Upper lobe of left lung (tissue), 6 donors: ENCODE measurements around the gene HTR2A. TPM values are rescaled to one million over a fixed set of nuclear protein-coding genes. Genes with fewer than 3 reads are reported as not detected.

ENCODE experiments used
- ATAC-seq, 2 donors: fragments of 200-7000 bp; cut with Tn5 transposase; one replicate each; pipeline ENCODE4 v1.9.1; 2022; ENCODE audit warnings: mild to moderate bottlenecking in 2 of 2, moderate library complexity in 2 of 2; ENCODE audit not compliant: low FRiP score in 2 of 2
- DNase-seq, 2 donors: peaks; one replicate each; pipeline ENCODE4 v3.0.0-alpha.2; 2019 to 2020
- H3K27ac ChIP-seq, 4 donors: fragments of 200-600 bp; sonication (generic); one replicate each; pipeline ENCODE4 v1.5.1; 2016 to 2019
- H3K27me3 ChIP-seq, 4 donors: fragments of 200-600 bp; sonication (generic); one replicate each; pipeline ENCODE4 v1.5.1; 2017 to 2019
- H3K36me3 ChIP-seq, 4 donors: fragments of 200-600 bp; sonication (generic); one replicate each; pipeline ENCODE4 v1.5.1; 2016 to 2019
- H3K4me1 ChIP-seq, 4 donors: fragments of 200-600 bp; sonication (generic); one replicate each; pipeline ENCODE4 v1.5.1; 2018 to 2019
- H3K4me3 ChIP-seq, 4 donors: fragments of 200-600 bp; sonication (generic); one replicate each; pipeline ENCODE4 v1.5.1; 2017 to 2019; ENCODE audit warnings: mild to moderate bottlenecking in 2 of 4, moderate library complexity in 1 of 4
- H3K9me3 ChIP-seq, 4 donors: fragments of 200-600 bp; sonication (generic); one replicate each; pipeline ENCODE4 v1.5.1; 2018 to 2019
- EP300 ChIP-seq, 4 donors: sonication (generic); formaldehyde crosslinking; IDR thresholded peaks; one replicate each; pipeline ENCODE4 v1.5.1; 2017; ENCODE audit warnings: antibody characterized with exemption in 4 of 4, control low read depth in 2 of 4
- POLR2A ChIP-seq, 4 donors: fragments of 450-650 bp; IDR thresholded peaks; one replicate each; pipeline ENCODE4 v1.5.1; 2016 to 2017; ENCODE audit warnings: antibody characterized with exemption in 4 of 4, mild to moderate bottlenecking in 2 of 4
- POLR2AphosphoS5 ChIP-seq, 2 donors: sonication (generic); formaldehyde crosslinking; IDR thresholded peaks; one replicate each; pipeline ENCODE4 v1.5.1; 2017; ENCODE audit warnings: antibody characterized with exemption in 2 of 2
- WGBS, 2 donors: methylation state at CpG; one replicate each; pipeline ENCODE4 v1.1.5; 2017 to 2018; 5-methylcytosine and 5-hydroxymethylcytosine counted together
- total RNA-seq, 6 donors: library from RNA; depleted of rRNA in 4 of 6; stranded (reverse); fragments of >200 nt in 4 of 6; gene quantifications; one replicate each; pipeline versions ENCODE4 v1.1.0 to v1.2.1, GENCODE V29; 2016 to 2021
- TF ChIP-seq, protein P1 (sequence below), 6 experiments: fragments of 450-650 bp in 4 of 6; fragments of 200-600 bp in 2 of 6; sonication (generic) in 2 of 6; IDR thresholded peaks; one replicate each; pipeline ENCODE4 v1.5.1; 2016 to 2019; ENCODE audit warnings: antibody characterized with exemption in 6 of 6
- donor health status: DM: no; HTN: no; CAD: no; lungs with moderate emphysema.
- donor health status: DM: no; HTN: yes; CAD: no; lungs with severe emphysema.

Gene HTR2A
- under 1 TPM in 3 of 6 donors, not detected in 3; 0.15 to 0.57 (median 0.30) TPM for total RNA-seq

- H3K27ac ChIP-seq, result peak within 1 kb of the TSS in 1 of 4 donors; percentile 58
- no peaks in the 10 kb centered on the region for H3K9me3 ChIP-seq
- peak; percentile 34 for ATAC-seq
- TF ChIP-seq POLR2A (IDR thresholded peaks at IDR 0.05) (no peak), EP300 (IDR thresholded peaks at IDR 0.05) (no peak), POLR2AphosphoS5 (IDR thresholded peaks at IDR 0.05) (no peak)
- TF ChIP-seq, protein P1, sequence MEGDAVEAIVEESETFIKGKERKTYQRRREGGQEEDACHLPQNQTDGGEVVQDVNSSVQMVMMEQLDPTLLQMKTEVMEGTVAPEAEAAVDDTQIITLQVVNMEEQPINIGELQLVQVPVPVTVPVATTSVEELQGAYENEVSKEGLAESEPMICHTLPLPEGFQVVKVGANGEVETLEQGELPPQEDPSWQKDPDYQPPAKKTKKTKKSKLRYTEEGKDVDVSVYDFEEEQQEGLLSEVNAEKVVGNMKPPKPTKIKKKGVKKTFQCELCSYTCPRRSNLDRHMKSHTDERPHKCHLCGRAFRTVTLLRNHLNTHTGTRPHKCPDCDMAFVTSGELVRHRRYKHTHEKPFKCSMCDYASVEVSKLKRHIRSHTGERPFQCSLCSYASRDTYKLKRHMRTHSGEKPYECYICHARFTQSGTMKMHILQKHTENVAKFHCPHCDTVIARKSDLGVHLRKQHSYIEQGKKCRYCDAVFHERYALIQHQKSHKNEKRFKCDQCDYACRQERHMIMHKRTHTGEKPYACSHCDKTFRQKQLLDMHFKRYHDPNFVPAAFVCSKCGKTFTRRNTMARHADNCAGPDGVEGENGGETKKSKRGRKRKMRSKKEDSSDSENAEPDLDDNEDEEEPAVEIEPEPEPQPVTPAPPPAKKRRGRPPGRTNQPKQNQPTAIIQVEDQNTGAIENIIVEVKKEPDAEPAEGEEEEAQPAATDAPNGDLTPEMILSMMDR (IDR thresholded peaks at IDR 0.05), result no peak
- DNase-seq, result peak; percentile 15 to 38
- peak within 1 kb of the TSS in 3 of 4 donors; percentile 27 to 37 (median 31) for H3K4me3 ChIP-seq
- no peaks in the 10 kb centered on the region for H3K36me3 ChIP-seq
- 18 to 19% methylated on average over 13 of the region's 13 CpGs for WGBS, 2 donors
- peaks cover 0 to 22% (median 0%) of the 10 kb centered on the region in 4 donors for H3K4me1 ChIP-seq
- no peaks in the 10 kb centered on the region for H3K27me3 ChIP-seq
These were observed at the start of gene HTR2A for GRCh38 chr13:46896341-46897137. TSS of gene HTR2A (minus strand) at chr13:46897053. CDS start at chr13:46895906, 1,147 bp downstream.

DNA sequence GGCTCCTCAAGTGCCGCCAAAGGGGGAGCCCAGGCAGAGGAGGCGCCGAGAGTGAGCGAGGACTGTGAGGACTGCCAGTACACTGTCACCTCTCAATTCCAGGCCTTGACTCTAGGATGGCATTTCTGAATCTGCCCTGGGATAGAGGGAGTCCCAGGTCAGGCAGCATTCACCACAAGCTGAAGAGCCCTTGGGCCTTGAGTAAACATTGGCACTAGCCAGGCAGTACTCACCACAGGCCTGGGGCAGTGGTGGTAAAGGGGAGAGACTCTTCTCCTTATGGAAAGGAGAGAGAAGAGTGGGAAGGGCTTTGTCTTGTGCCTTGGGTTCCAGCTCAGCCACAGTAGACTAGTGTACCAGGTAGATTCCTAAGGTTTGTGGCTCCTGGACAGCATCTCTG is 39.7 kb upstream of the HTR2A start:
- Histone ChIP-seq H3K36me3 (no peaks in the 10 kb centered on the region), H3K27ac (no peak overlapping the region), H3K9me3 (peaks cover 0 to 4% (median 0%) of the 10 kb centered on the region in 4 donors), H3K27me3 (no peaks in the 10 kb centered on the region), H3K4me1 (no peaks in the 10 kb centered on the region), H3K4me3 (no peak overlapping the region)
- ATAC-seq (no peak), DNase-seq (peak in 1 of 2 donors; percentile 46)
- TF ChIP-seq, protein P1 (IDR thresholded peaks at IDR 0.05), result no peak
- TF ChIP-seq POLR2A (IDR thresholded peaks at IDR 0.05), result no peak
- TF ChIP-seq EP300 (IDR thresholded peaks at IDR 0.05), result no peak
- TF ChIP-seq POLR2AphosphoS5 (IDR thresholded peaks at IDR 0.05), result no peak
- 88% methylated on average over 1 to 4 of the region's 4 CpGs for WGBS, 2 donors

GRCh38 chr13:46934749-46935148 is 37.9 kb upstream of the HTR2A start:
- DNase-seq (peak in 1 of 2 donors; percentile 23), ATAC-seq (no peak)
- no peak for TF ChIP-seq POLR2AphosphoS5 (IDR thresholded peaks at IDR 0.05)
- TF ChIP-seq POLR2A (IDR thresholded peaks at IDR 0.05), result no peak
- TF ChIP-seq, protein P1 (IDR thresholded peaks at IDR 0.05), result no peak
- TF ChIP-seq EP300 (IDR thresholded peaks at IDR 0.05), result no peak
- Histone ChIP-seq H3K4me3 (no peak overlapping the region), H3K9me3 (peaks cover 0 to 4% (median 0%) of the 10 kb centered on the region in 4 donors), H3K4me1 (no peaks in the 10 kb centered on the region), H3K27me3 (no peaks in the 10 kb centered on the region), H3K27ac (no peak overlapping the region), H3K36me3 (no peaks in the 10 kb centered on the region)
- 50 to 92% methylated on average over 1 of the region's 1 CpG for WGBS, 2 donors

DNA sequence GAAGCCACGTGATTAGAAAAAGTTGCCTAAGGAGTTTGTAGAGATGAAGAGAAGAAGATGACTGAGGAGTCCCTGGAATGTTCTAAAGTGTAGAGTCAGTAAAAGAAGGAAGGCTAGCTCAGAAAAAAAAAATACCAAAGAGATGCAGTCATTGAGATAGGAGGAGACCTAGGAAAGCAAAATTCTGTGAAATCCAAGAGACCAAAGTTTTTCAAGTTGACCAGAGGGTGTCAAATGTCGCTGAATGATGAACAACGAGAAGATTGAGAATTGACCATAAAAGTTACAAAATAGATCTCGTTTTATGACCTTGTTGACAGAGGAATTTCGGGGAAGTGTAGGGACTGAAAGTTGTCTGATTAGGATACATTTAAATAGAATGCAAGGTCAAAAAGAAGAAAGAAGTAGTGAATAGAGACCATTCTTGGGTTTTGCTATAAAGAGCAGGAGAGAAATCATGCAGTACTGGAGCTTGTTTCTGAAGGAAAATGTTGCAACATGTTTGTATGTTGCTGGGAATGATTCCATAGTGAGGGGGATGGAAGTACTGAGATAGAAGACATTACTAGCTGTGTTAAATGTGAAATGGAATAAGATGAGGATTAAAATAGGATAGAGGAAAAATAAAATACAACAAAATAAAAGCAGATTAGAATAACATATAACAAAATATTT is 30.2 kb upstream of the HTR2A start:
- H3K4me3 ChIP-seq, result no peak overlapping the region
- TF ChIP-seq EP300 (IDR thresholded peaks at IDR 0.05) (no peak), POLR2A (IDR thresholded peaks at IDR 0.05) (no peak), POLR2AphosphoS5 (IDR thresholded peaks at IDR 0.05) (no peak)
- TF ChIP-seq, protein P1 (IDR thresholded peaks at IDR 0.05), result no peak
- no peaks in the 10 kb centered on the region for H3K36me3 ChIP-seq
- 76 to 88% methylated on average over 5 of the region's 5 CpGs for WGBS, 2 donors
- DNase-seq (no peak), ATAC-seq (peak in 1 of 2 donors; percentile 65)
- no peaks in the 10 kb centered on the region for H3K9me3 ChIP-seq
- H3K4me1 ChIP-seq, result no peaks in the 10 kb centered on the region
- no peak overlapping the region for H3K27ac ChIP-seq
- no peaks in the 10 kb centered on the region for H3K27me3 ChIP-seq
